ENCODE results near the gene LIPC.

DNA sequence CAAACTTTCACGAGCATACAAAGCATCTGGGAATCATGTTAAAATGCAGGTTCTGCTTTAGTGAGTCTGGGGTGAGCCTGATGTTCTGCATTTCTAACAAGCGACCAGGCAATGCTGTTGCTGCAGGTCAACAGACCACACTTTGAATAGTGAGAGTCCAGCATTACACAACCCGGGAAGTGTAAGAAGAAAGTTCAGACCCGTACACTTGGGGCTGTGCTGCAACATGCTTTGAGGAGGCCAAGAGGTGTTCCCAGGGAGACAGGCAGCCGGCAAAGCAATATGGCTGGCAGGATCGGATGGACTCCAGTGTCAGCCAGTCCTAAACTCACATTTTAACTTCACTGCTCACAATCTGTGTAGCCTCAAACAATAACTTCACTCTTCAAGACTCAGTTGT is 134.2 kb downstream of the LIPC start:
- TF ChIP-seq EZH2 (IDR thresholded peaks at IDR 0.05; ENCODE audit: insufficient read depth, poor library complexity, severe bottlenecking), result no peak
- TF ChIP-seq EZH2phosphoT487 (IDR thresholded peaks at IDR 0.05; ENCODE audit: insufficient read depth, low read depth), result no peak

Measured in GM23248 (cell line).